T-helper 17 cell (primary cell): Measurements from ENCODE around the gene KLK12. TPM values are rescaled to one million over a fixed set of nuclear protein-coding genes. Genes with fewer than 3 reads are reported as not detected.

Source experiments
- ATAC-seq: fragments of 150-1000 bp; cut with Tn5 transposase; 2 replicates; pipeline ENCODE4 v1.10.0; 2021; ENCODE audit warnings: mild to moderate bottlenecking, moderate library complexity
- DNase-seq, 3 donors: peaks; one replicate each; pipeline versions ENCODE4 v3.0.0 to v3.0.0-alpha.2; 2020 to 2021
- H3K9me3 ChIP-seq: one replicate; pipeline ENCODE4 v1.7.0; 2013; ENCODE audit warnings: low read length, mild to moderate bottlenecking; ENCODE audit not compliant: control insufficient read depth, poor library complexity, severe bottlenecking
- H3K27ac Mint-ChIP-seq: one replicate; pipeline ENCODE4 v1.8.0; 2022; ENCODE audit warnings: mild to moderate bottlenecking, moderate library complexity, mixed read lengths
- H3K27me3 Mint-ChIP-seq: one replicate; pipeline ENCODE4 v1.8.0; 2022; ENCODE audit warnings: mixed read lengths
- H3K36me3 Mint-ChIP-seq: one replicate; pipeline ENCODE4 v1.8.0; 2022; ENCODE audit warnings: low read depth, mixed read lengths
- H3K4me1 Mint-ChIP-seq: one replicate; pipeline ENCODE4 v1.8.0; 2022; ENCODE audit warnings: mild to moderate bottlenecking, mixed read lengths
- H3K4me3 Mint-ChIP-seq: one replicate; pipeline ENCODE4 v1.8.0; 2022; ENCODE audit warnings: mild to moderate bottlenecking, moderate library complexity, mixed read lengths
- total RNA-seq, 4 donors: library from RNA in 2 of 4; stranded (reverse) in 2 of 4; gene quantifications; one replicate each; pipeline ENCODE4 v1.2.3 and lab custom pipeline; 2022 to 2026

The KLK12 gene
- total RNA-seq, 2 donors from 2014 or later, result not detected

- no peaks in the 10 kb centered on the region for H3K9me3 ChIP-seq
- ATAC-seq (no peak), DNase-seq (no peak)
- Mint-ChIP-seq H3K36me3 (peaks cover 9% of the 10 kb centered on the region), H3K27me3 (peaks cover 15% of the 10 kb centered on the region), H3K4me1 (no peaks in the 10 kb centered on the region), H3K4me3 (no peak overlapping the region), H3K27ac (no peak overlapping the region)
These were observed 31.8 kb upstream of the KLK12 start for GRCh38 chr19:51066393-51067186.

- ATAC-seq, result no peak
- no peaks in the 10 kb centered on the region for H3K9me3 ChIP-seq
- Mint-ChIP-seq H3K4me3 (peak overlapping the region; percentile 68), H3K4me1 (no peaks in the 10 kb centered on the region), H3K27ac (no peak overlapping the region), H3K27me3 (peaks cover 15% of the 10 kb centered on the region), H3K36me3 (peaks cover 9% of the 10 kb centered on the region)
- DNase-seq, result no peak
These were observed 30.6 kb upstream of the KLK12 start for GRCh38 chr19:51065221-51065960.

GRCh38 chr19:51064534-51065220 lies 29.9 kb upstream of the KLK12 start, which contains the start of gene KLK13:
TSS of gene KLK13 (minus strand) at chr19:51065092. CDS start at chr19:51065067, 25 bp downstream.
- no peaks in the 10 kb centered on the region for H3K4me1 Mint-ChIP-seq
- no peaks in the 10 kb centered on the region for H3K9me3 ChIP-seq
- no peak within 1 kb of the TSS for H3K27ac Mint-ChIP-seq
- peaks cover 15% of the 10 kb centered on the region for H3K27me3 Mint-ChIP-seq
- DNase-seq, result no peak
- H3K36me3 Mint-ChIP-seq, result peaks cover 9% of the 10 kb centered on the region
- ATAC-seq, result no peak
- H3K4me3 Mint-ChIP-seq, result peak within 1 kb of the TSS; percentile 68

GRCh38 chr19:51063664-51064063 lies 28.9 kb upstream of the KLK12 start:
- DNase-seq (no peak), ATAC-seq (no peak)
- Mint-ChIP-seq H3K4me1 (no peaks in the 10 kb centered on the region), H3K27me3 (peaks cover 15% of the 10 kb centered on the region), H3K36me3 (peaks cover 9% of the 10 kb centered on the region), H3K4me3 (no peak overlapping the region), H3K27ac (no peak overlapping the region)
- H3K9me3 ChIP-seq, result no peaks in the 10 kb centered on the region

- no peaks in the 10 kb centered on the region for H3K9me3 ChIP-seq
- Mint-ChIP-seq H3K36me3 (peaks cover 2% of the 10 kb centered on the region), H3K4me3 (no peak overlapping the region), H3K4me1 (no peaks in the 10 kb centered on the region), H3K27me3 (peaks cover 14% of the 10 kb centered on the region), H3K27ac (no peak overlapping the region)
- DNase-seq (no peak), ATAC-seq (no peak)
These were observed 26.2 kb upstream of the KLK12 start for GRCh38 chr19:51060973-51061372.

GRCh38 chr19:51060336-51060735 lies 25.5 kb upstream of the KLK12 start:
- Mint-ChIP-seq H3K4me1 (no peaks in the 10 kb centered on the region), H3K27me3 (peaks cover 16% of the 10 kb centered on the region)

GRCh38 chr19:51059715-51060114 lies 24.9 kb upstream of the KLK12 start:
- Mint-ChIP-seq H3K27ac (no peak overlapping the region), H3K27me3 (peaks cover 20% of the 10 kb centered on the region), H3K4me3 (no peak overlapping the region), H3K4me1 (no peaks in the 10 kb centered on the region), H3K36me3 (peaks cover 4% of the 10 kb centered on the region)
- DNase-seq (no peak), ATAC-seq (no peak)
- no peaks in the 10 kb centered on the region for H3K9me3 ChIP-seq

More at GRCh38 chr19:51060336-51060735, 25.5 kb upstream of the KLK12 start:
- DNase-seq (no peak), ATAC-seq (no peak)
- Mint-ChIP-seq H3K27ac (no peak overlapping the region), H3K4me3 (no peak overlapping the region), H3K36me3 (peaks cover 5% of the 10 kb centered on the region)
- no peaks in the 10 kb centered on the region for H3K9me3 ChIP-seq

GRCh38 chr19:51055866-51056265 lies 21.1 kb upstream of the KLK12 start:
- DNase-seq, result no peak
- peaks cover 2% of the 10 kb centered on the region for H3K4me1 Mint-ChIP-seq
- H3K9me3 ChIP-seq, result no peaks in the 10 kb centered on the region
- H3K36me3 Mint-ChIP-seq, result peaks cover 7% of the 10 kb centered on the region
- H3K27ac Mint-ChIP-seq, result no peak overlapping the region
- no peak overlapping the region for H3K4me3 Mint-ChIP-seq
- peaks cover 33% of the 10 kb centered on the region for H3K27me3 Mint-ChIP-seq
- no peak for ATAC-seq

GRCh38 chr19:51047031-51047335 lies 12.2 kb upstream of the KLK12 start:
- peaks cover 3% of the 10 kb centered on the region for H3K9me3 ChIP-seq
- ATAC-seq (no peak), DNase-seq (no peak)
- Mint-ChIP-seq H3K4me1 (no peaks in the 10 kb centered on the region), H3K27ac (no peak overlapping the region), H3K36me3 (peaks cover 2% of the 10 kb centered on the region), H3K27me3 (peaks cover 30% of the 10 kb centered on the region), H3K4me3 (no peak overlapping the region)

GRCh38 chr19:51044327-51044726 lies 9.5 kb upstream of the KLK12 start:
- H3K9me3 ChIP-seq, result no peaks in the 10 kb centered on the region
- DNase-seq, result no peak
- ATAC-seq, result no peak
- peaks cover 23% of the 10 kb centered on the region for H3K27me3 Mint-ChIP-seq
- H3K4me1 Mint-ChIP-seq, result no peaks in the 10 kb centered on the region
- no peak overlapping the region for H3K4me3 Mint-ChIP-seq
- no peak overlapping the region for H3K27ac Mint-ChIP-seq
- peaks cover 2% of the 10 kb centered on the region for H3K36me3 Mint-ChIP-seq

GRCh38 chr19:51043497-51043896 lies 8.7 kb upstream of the KLK12 start:
- ATAC-seq (no peak), DNase-seq (no peak)
- Mint-ChIP-seq H3K36me3 (peaks cover 2% of the 10 kb centered on the region), H3K4me1 (no peaks in the 10 kb centered on the region), H3K27me3 (peaks cover 22% of the 10 kb centered on the region), H3K4me3 (no peak overlapping the region), H3K27ac (no peak overlapping the region)
- H3K9me3 ChIP-seq, result no peaks in the 10 kb centered on the region

- Mint-ChIP-seq H3K4me1 (no peaks in the 10 kb centered on the region), H3K27me3 (peaks cover 7% of the 10 kb centered on the region), H3K36me3 (no peaks in the 10 kb centered on the region)
These were observed 5.3 kb upstream of the KLK12 start for GRCh38 chr19:51040151-51040550.

GRCh38 chr19:51036519-51036918 lies 1.7 kb upstream of the KLK12 start:
- H3K9me3 ChIP-seq, result no peaks in the 10 kb centered on the region
- no peak overlapping the region for H3K27ac Mint-ChIP-seq
- no peaks in the 10 kb centered on the region for H3K4me1 Mint-ChIP-seq
- H3K36me3 Mint-ChIP-seq, result peaks cover 9% of the 10 kb centered on the region
- DNase-seq (no peak), ATAC-seq (no peak)
- no peak overlapping the region for H3K4me3 Mint-ChIP-seq
- H3K27me3 Mint-ChIP-seq, result peaks cover 32% of the 10 kb centered on the region

More at GRCh38 chr19:51040151-51040550, 5.3 kb upstream of the KLK12 start:
- no peaks in the 10 kb centered on the region for H3K9me3 ChIP-seq
- ATAC-seq (no peak), DNase-seq (no peak)
- no peak overlapping the region for H3K27ac Mint-ChIP-seq
- no peak overlapping the region for H3K4me3 Mint-ChIP-seq
